ENCODE results near the gene TPTE2. TPM values are rescaled to one million over a fixed set of nuclear protein-coding genes. Genes with fewer than 3 reads are reported as not detected.
A peak's percentile ranks its signal among the peaks of the same experiment; 100 is the strongest.

TPTE2 gene
- total RNA-seq, 1 experiment from 2014 or later: not detected

GRCh38 chr13:19605161-19605955 is 44.0 kb upstream of the TPTE2 start:
- Mint-ChIP-seq H3K9me3 (ENCODE audit: unreplicated experiment) (no peaks in the 10 kb centered on the region), H3K27ac (ENCODE audit: low read depth, unreplicated experiment) (no peak overlapping the region), H3K27me3 (ENCODE audit: insufficient read depth, unreplicated experiment) (no peaks in the 10 kb centered on the region), H3K4me1 (ENCODE audit: insufficient read depth, unreplicated experiment) (peaks cover 19% of the 10 kb centered on the region), H3K4me3 (ENCODE audit: unreplicated experiment) (no peak overlapping the region), H3K36me3 (ENCODE audit: insufficient read depth, unreplicated experiment) (no peaks in the 10 kb centered on the region)
- TF ChIP-seq CTCF (IDR thresholded peaks at IDR 0.05; ENCODE audit: unreplicated experiment): no peak
- BruUV-seq (replicated peaks): no TSS peak
- ChIA-PET POLR2A (interaction anchor here (0.6 to 3.4 kb wide), 4 partner anchors 17 to 138 kb away, joined by 3 to 17 read pairs (median 3); partner anchors contain the start of gene MPHOSPH8), CTCF (interaction anchor here (0.6 to 2.4 kb wide), 4 partner anchors 13 to 698 kb away, joined by 3 to 9 read pairs (median 4); no protein-coding TSS in a partner anchor)
- peak; percentile 46 for DNase-seq (ENCODE audit: unreplicated experiment)
- intact Hi-C loops (cut with micrococcal nuclease): loop anchor here (10.0 kb wide), 1 partner anchor 259 kb away; the partner anchor contains the start of gene ZMYM5

GRCh38 chr13:19604306-19604705 is 43.0 kb upstream of the TPTE2 start:
- intact Hi-C loops (cut with micrococcal nuclease): loop anchor here (10.0 kb wide), 1 partner anchor 260 kb away; the partner anchor contains the start of gene ZMYM5
- H3K27ac Mint-ChIP-seq (ENCODE audit: low read depth, unreplicated experiment): no peak overlapping the region
- TF ChIP-seq CTCF (IDR thresholded peaks at IDR 0.05; ENCODE audit: unreplicated experiment): no peak
- H3K9me3 Mint-ChIP-seq (ENCODE audit: unreplicated experiment): no peaks in the 10 kb centered on the region
- DNase-seq (ENCODE audit: unreplicated experiment): no peak
- no peaks in the 10 kb centered on the region for H3K36me3 Mint-ChIP-seq (ENCODE audit: insufficient read depth, unreplicated experiment)
- H3K4me3 Mint-ChIP-seq (ENCODE audit: unreplicated experiment): no peak overlapping the region
- POLR2A ChIA-PET: interaction anchor here (3.4 kb wide), 1 partner anchor 29 kb away, joined by 17 read pairs; the partner anchor contains the start of gene MPHOSPH8
- H3K27me3 Mint-ChIP-seq (ENCODE audit: insufficient read depth, unreplicated experiment): no peaks in the 10 kb centered on the region
- no TSS peak for BruUV-seq (replicated peaks)
- CTCF ChIA-PET: interaction anchor here (0.7 kb wide), 1 partner anchor 17 kb away, joined by 5 read pairs; no protein-coding TSS in a partner anchor
- H3K4me1 Mint-ChIP-seq (ENCODE audit: insufficient read depth, unreplicated experiment): peaks cover 19% of the 10 kb centered on the region

- H3K4me3 Mint-ChIP-seq (ENCODE audit: unreplicated experiment): peak overlapping the region; percentile 69
- intact Hi-C loops (cut with micrococcal nuclease): loop anchor here (10.0 kb wide), 1 partner anchor 263 kb away; the partner anchor contains the start of gene ZMYM5
- TF ChIP-seq CTCF (IDR thresholded peaks at IDR 0.05; ENCODE audit: unreplicated experiment): no peak
- ChIA-PET CTCF (interaction anchor here (0.6 to 2.4 kb wide), 7 partner anchors 10 to 179 kb away, joined by 3 to 13 read pairs (median 3); no protein-coding TSS in a partner anchor), POLR2A (interaction anchor here (0.6 to 2.4 kb wide), 3 partner anchors 15 to 262 kb away, joined by 3 to 23 read pairs (median 3); partner anchors contain the start of genes MPHOSPH8 and ZMYM5)
- peaks cover 12% of the 10 kb centered on the region for H3K4me1 Mint-ChIP-seq (ENCODE audit: insufficient read depth, unreplicated experiment)
- BruUV-seq (replicated peaks): no TSS peak
- H3K9me3 Mint-ChIP-seq (ENCODE audit: unreplicated experiment): no peaks in the 10 kb centered on the region
- no peaks in the 10 kb centered on the region for H3K36me3 Mint-ChIP-seq (ENCODE audit: insufficient read depth, unreplicated experiment)
- DNase-seq (ENCODE audit: unreplicated experiment): peak; percentile 46
- H3K27me3 Mint-ChIP-seq (ENCODE audit: insufficient read depth, unreplicated experiment): no peaks in the 10 kb centered on the region
- no peak overlapping the region for H3K27ac Mint-ChIP-seq (ENCODE audit: low read depth, unreplicated experiment)
Observed at GRCh38 chr13:19601749-19602725, 40.7 kb upstream of the TPTE2 start.

All from MCF 10A (cell line).